T-helper 9 cell (primary cell): ENCODE measurements around the gene TOB2.
"Not testable (repeated sequence)": the region's sequence is repeated elsewhere in the genome, so short reads cannot be mapped to it uniquely, and the experiment has no call there.

Experiments used
- DNase-seq: peaks from one replicate; pipeline ENCODE4 v3.0.0-alpha.2; 2020

The TOB2 gene

GRCh38 chr22:41461901-41462300 lies 15.3 kb upstream of the TOB2 start:
- DNase-seq: no peak

DNA sequence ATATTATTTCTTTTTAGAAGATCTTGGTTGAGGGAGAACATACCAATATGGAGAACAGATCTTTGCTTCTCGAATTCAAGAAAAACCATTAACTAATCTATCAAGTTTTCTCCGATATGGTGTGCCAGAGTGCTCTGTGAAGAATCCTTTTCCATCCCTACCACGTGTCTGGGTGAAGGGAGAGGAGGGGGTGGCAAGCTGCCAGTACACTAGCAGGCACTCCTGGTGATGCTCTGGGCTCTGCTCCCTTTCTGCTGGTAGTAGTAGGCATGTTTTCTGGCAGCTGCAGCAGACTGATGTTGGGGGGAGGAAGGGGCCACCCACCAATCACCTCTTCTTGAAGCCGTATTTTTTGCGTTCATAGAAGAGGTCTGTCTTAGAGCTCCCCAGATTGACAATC lies 13.5 kb upstream of the TOB2 start:
- not testable (repeated sequence) for DNase-seq

GRCh38 chr22:41459431-41459830 lies 12.8 kb upstream of the TOB2 start:
- no peak for DNase-seq

DNA sequence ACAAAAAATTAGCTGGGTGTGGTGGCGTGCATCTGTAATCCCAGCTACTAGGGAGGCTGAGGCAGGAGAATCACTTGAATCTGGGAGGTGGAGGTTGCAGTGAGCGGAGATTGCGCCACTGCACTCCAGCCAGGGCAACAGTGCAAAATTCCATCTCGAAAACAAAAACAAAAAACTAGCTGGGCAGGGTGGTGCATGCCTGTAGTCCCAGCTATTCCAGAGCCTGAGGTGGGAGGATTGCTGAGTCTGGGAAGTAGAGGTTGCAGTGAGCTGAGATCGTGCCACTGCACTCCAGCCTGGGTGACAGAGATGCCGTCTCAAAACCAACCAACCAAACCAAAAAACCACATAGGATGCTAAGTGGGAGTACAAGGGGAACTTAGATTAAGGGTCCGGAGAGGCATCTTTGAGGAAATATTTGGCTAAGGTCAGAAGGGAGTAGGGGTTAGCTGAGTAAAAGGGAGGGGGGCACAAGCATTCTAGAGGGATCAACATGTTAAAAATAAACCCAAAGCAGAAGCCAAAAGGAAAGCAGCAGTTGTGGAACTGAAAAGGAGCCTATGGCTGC lies 11.6 kb upstream of the TOB2 start:
- DNase-seq: no peak

GRCh38 chr22:41448189-41448808 lies 1.7 kb upstream of the TOB2 start:
- DNase-seq: peak; percentile 80

- peak; percentile 52 for DNase-seq
Observed at GRCh38 chr22:41447435-41448188, 1.0 kb upstream of the TOB2 start.

DNA sequence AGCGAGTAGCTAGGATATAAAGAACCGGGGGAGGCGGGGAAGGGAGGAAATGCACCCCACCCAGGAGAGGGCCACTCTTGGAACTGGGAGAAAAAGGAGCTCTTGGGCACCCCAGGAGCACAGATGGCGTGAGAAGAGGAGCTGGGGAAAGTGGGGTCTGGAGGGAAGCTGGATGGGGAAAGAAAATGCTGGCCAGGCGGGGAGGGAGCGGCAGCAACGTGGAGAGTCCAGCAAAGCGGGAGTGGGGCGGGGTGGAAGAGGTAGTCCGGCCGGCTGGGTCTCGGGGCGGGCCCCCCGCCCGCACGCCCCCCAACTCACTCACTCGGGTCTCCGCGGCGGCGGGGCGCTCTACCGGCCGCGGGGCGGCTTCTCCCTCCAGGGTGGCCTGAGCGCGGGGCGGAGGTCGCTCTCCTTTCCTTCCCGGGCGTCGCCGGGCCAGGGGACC lies 522 bp downstream of the TOB2 start:
- peak; percentile 5 for DNase-seq

GRCh38 chr22:41445129-41446056 lies 1.2 kb downstream of the TOB2 start:
- peak; percentile 7 for DNase-seq

DNA sequence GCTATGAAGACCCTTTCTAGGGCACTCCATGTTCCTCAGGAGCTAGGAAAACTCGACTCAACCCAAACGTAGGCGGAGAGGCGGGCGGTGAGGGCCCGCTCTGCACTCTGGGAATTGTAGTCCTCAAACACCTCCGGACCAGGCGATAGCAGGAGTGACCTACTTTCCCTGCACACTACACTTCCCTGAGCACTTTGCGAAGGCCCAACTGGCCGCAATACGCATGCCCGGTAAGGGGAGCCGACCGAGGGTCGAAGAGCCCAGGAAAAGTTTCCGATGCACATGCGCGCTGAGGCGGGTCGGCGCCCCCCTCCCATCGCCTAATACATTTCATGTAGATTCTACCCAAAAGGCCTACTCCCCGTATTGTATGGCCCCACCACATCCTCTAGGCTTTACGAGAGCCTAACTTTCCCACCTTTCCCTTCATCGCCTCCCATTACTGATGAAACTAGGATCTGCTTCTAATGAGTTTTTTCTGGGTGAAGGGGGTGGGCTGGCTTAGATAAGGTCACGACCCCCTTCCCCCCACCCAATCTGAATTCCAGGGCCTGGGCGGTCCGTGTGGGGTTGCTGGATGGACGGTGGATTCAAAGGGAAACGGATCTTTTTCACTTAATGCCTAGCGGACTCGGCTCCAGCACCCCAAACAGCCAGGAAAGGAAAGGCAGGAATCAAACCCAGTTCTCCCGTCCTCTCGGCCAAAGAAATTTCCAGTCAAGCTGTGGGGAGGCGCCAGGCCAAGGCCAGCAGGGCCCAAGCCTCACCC lies 2.1 kb downstream of the TOB2 start:
- peak; percentile 68 for DNase-seq

DNA sequence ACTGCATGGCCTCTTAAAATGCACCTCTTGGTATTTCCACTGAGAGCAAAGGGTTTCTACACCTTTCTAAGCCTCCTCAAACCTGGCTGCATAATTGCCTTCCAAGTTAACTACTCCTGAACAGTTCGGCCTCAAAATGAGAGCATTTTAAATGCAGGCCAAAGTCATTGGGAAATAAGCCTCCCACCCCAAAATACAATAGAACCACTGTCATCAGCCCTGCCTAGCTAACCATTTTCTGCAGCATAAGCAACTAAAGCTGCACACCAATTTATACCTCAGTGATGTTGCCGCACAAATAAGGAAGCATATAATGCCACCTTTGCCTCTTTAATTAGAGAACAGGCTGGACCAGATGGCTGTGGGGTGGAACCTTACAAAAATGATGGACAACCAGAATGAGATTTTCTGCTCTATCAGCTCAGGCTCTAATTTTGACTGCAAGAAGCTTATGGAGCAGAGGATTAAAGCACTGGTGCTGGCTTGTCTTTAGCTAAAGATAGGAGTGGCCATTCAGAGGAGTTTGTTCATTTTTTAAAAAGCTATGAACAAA lies 4.3 kb downstream of the TOB2 start:
- no peak for DNase-seq

GRCh38 chr22:41440511-41440910 lies 6.1 kb downstream of the TOB2 start:
- DNase-seq: not testable (repeated sequence)

- no peak for DNase-seq
Observed at GRCh38 chr22:41437198-41437597, 9.4 kb downstream of the TOB2 start.

DNA sequence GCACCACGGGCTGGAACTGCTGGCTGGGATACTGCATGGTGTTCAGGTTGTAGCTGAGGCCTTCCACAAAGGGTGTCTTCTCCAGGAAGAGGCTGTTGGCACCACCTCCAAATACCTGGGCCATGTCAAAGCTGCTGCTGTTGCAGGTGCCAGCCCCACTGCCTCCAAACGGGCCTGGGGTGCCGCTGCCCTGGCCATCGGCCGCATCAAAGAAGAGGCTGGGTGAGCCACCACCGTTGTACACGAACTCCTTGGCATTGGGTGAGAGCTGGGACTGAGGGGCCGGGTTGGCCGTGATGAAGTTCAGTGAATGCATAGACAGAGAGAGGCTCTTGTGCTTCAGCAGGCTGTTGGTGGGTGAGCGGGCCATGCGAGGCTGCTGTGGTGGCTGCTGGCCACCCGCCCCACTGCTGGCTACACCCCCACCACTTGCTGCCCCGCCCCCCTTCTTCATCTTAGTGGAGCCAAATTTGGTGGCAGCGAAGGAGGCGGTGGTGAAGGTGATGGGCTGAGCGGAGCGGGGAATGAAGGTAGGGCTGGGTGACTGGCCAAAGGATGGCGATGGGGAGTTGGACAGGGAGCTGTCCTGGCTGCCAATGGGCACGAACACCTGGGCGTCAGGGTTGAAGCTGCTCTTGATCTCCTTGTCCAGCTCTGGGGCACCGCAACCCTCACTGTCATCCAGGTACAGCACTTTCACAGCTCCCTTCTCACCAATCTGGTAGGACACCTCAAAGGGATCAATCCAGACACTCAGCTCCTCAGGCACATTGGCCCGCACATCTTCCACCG lies 10.1 kb downstream of the TOB2 start:
- DNase-seq: no peak

- DNase-seq: no peak
Observed at GRCh38 chr22:41435560-41435959, 11.0 kb downstream of the TOB2 start.

- DNase-seq: not testable (repeated sequence)
Observed at GRCh38 chr22:41434361-41435003, 12.1 kb downstream of the TOB2 start.

DNA sequence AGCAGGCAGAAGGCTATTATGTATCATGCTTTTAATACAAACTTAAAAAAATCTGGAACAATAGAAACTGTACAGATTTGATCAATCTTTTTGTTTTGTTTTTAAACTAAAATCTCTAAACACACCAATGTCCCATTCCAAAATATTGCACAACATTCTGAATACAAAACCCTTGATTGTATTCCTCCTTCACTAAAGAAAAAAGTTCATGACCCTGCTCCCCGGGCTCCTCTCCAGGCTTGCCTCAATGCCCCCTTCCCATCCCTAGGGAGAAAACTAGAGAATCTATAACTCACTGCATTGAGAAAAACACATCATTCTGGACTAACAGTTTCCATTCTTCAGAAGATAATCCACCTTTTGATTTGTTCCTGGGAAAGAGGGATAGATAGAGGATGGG lies 13.1 kb downstream of the TOB2 start:
- DNase-seq: not testable (repeated sequence)

- no peak for DNase-seq
Observed at GRCh38 chr22:41431656-41432055, 14.9 kb downstream of the TOB2 start.

GRCh38 chr22:41429951-41430332 lies 16.7 kb downstream of the TOB2 start:
- DNase-seq: no peak

DNA sequence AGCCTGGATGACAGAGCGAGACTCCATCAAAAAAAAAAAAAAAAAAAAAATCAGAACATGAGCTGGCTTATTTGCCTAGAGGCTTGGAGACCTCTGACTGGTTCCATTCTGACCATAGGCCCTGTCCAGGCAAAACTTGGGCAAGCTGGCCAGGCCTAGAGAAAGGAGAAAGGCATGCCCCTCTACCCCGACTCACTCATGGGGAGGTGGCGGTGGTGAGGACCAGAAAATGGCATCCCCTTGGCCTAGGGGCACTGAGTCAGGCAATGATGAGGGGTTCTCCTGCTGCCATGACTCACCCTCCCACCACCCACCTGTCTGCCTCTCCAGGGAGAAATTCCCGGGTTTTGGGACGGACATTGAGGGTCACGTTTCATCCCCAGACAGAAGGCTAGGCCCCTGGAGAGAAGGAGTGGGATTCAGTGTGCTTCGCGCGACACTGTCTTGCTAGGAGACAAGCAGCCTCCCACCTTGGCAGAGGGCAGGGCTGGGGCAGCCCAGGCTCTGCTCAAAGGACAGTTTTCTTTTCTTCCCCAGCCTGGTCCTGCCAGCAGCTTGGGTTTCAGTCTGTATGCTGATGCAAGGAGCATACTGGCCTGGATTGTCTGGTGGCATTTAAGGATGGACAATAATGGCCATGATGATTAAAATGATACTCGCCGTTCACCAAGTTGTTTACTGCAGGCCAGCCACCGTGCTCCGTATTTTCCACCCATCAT lies 17.2 kb downstream of the TOB2 start:
- DNase-seq: no peak
